ENCODE results near the gene P2RY10. TPM values are rescaled to one million over a fixed set of nuclear protein-coding genes. Genes with fewer than 3 reads are reported as not detected.

Gene P2RY10
- total RNA-seq: 10 to 100 TPM; 30.4 to 65.7 TPM

- Mint-ChIP-seq H3K9me3 (ENCODE audit: low read depth) (no peaks in the 10 kb centered on the region), H3K4me3 (peak within 1 kb of the TSS; percentile 90), H3K27ac (peak within 1 kb of the TSS; percentile 96), H3K4me1 (peaks cover 57% of the 10 kb centered on the region), H3K36me3 (ENCODE audit: low read depth) (peaks cover 27% of the 10 kb centered on the region), H3K27me3 (no peaks in the 10 kb centered on the region)
- intact Hi-C loops (cut with DNase I, micrococcal nuclease): loop anchor here (2.0 to 10.0 kb wide), 13 partner anchors 33 to 1859 kb away; partner anchors contain the start of genes ITM2A (in 2 of the 2), BRWD3 (in 1 of the 2), CYSLTR1 (in 1 of the 2) and PGK1 (in 1 of the 2)
- ChIA-PET POLR2A (no interaction called here), CTCF (interaction anchor here (0.6 to 2.2 kb wide), 4 partner anchors 26 to 137 kb away, joined by 3 to 6 read pairs (median 3); no protein-coding TSS in a partner anchor)
- ATAC-seq (peak; percentile 79), DNase-seq (peak; percentile 35)
Observed at GRCh38 chrX:78945186-78945912, at the start of gene P2RY10. Gene P2RY10, plus strand, starts transcription at chrX:78945391. Its CDS starts 15,130 bp downstream, at chrX:78960521.

GRCh38 chrX:78922754-78923153 is 22.4 kb upstream of the P2RY10 start:
- ChIA-PET POLR2A (no interaction called here), CTCF (no interaction called here)
- no peak for ATAC-seq
- Mint-ChIP-seq H3K27me3 (no peaks in the 10 kb centered on the region), H3K27ac (no peak overlapping the region), H3K36me3 (ENCODE audit: low read depth) (no peaks in the 10 kb centered on the region), H3K9me3 (ENCODE audit: low read depth) (peaks cover under 1% of the 10 kb centered on the region), H3K4me1 (peaks cover 7% of the 10 kb centered on the region), H3K4me3 (no peak overlapping the region)
- no peak for DNase-seq
- intact Hi-C loops (cut with DNase I, micrococcal nuclease): no loop called here

- intact Hi-C loops (cut with DNase I, micrococcal nuclease): no loop called here
- H3K36me3 Mint-ChIP-seq (ENCODE audit: low read depth): no peaks in the 10 kb centered on the region
- peak; percentile 53 for ATAC-seq
- peak; percentile 15 for DNase-seq
- no peaks in the 10 kb centered on the region for H3K27me3 Mint-ChIP-seq
- peak overlapping the region; percentile 76 for H3K27ac Mint-ChIP-seq
- ChIA-PET POLR2A (no interaction called here), CTCF (no interaction called here)
- peaks cover 2% of the 10 kb centered on the region for H3K9me3 Mint-ChIP-seq (ENCODE audit: low read depth)
- H3K4me3 Mint-ChIP-seq: peak overlapping the region; percentile 0
- peaks cover 7% of the 10 kb centered on the region for H3K4me1 Mint-ChIP-seq
Observed at GRCh38 chrX:78923198-78924015, 21.8 kb upstream of the P2RY10 start.

GRCh38 chrX:78931814-78932213 is 13.4 kb upstream of the P2RY10 start:
- POLR2A ChIA-PET: no interaction called here
- H3K36me3 Mint-ChIP-seq (ENCODE audit: low read depth): peaks cover 3% of the 10 kb centered on the region
- ATAC-seq (no peak), DNase-seq (no peak)
- no peak overlapping the region for H3K27ac Mint-ChIP-seq
- no peak overlapping the region for H3K4me3 Mint-ChIP-seq
- H3K9me3 Mint-ChIP-seq (ENCODE audit: low read depth): peaks cover 5% of the 10 kb centered on the region
- no peaks in the 10 kb centered on the region for H3K27me3 Mint-ChIP-seq
- H3K4me1 Mint-ChIP-seq: no peaks in the 10 kb centered on the region
- intact Hi-C loops (cut with DNase I, micrococcal nuclease): no loop called here
- CTCF ChIA-PET: interaction anchor here (0.6 kb wide), 1 partner anchor 54 kb away, joined by 3 read pairs; no protein-coding TSS in a partner anchor

GRCh38 chrX:78934866-78935265 is 10.3 kb upstream of the P2RY10 start:
- Mint-ChIP-seq H3K9me3 (ENCODE audit: low read depth) (peaks cover 3% of the 10 kb centered on the region), H3K36me3 (ENCODE audit: low read depth) (no peaks in the 10 kb centered on the region), H3K4me3 (no peak overlapping the region), H3K27me3 (no peaks in the 10 kb centered on the region), H3K27ac (no peak overlapping the region), H3K4me1 (no peaks in the 10 kb centered on the region)
- ChIA-PET CTCF (interaction anchor here (0.6 kb wide), 1 partner anchor 658 kb away, joined by 4 read pairs; no protein-coding TSS in a partner anchor), POLR2A (interaction anchor here (0.7 kb wide), 1 partner anchor 171 kb away, joined by 3 read pairs; no protein-coding TSS in a partner anchor)
- ATAC-seq (no peak), DNase-seq (no peak)
- intact Hi-C loops (cut with DNase I, micrococcal nuclease): no loop called here

GRCh38 chrX:78944351-78944750 is 840 bp upstream of the P2RY10 start:
- H3K27me3 Mint-ChIP-seq: no peaks in the 10 kb centered on the region
- H3K36me3 Mint-ChIP-seq (ENCODE audit: low read depth): peaks cover 19% of the 10 kb centered on the region
- H3K4me3 Mint-ChIP-seq: peak overlapping the region; percentile 90
- no peaks in the 10 kb centered on the region for H3K9me3 Mint-ChIP-seq (ENCODE audit: low read depth)
- ChIA-PET CTCF (interaction anchor here (2.2 kb wide), 1 partner anchor 138 kb away, joined by 6 read pairs; no protein-coding TSS in a partner anchor), POLR2A (interaction anchor here (1.1 kb wide), 1 partner anchor 156 kb away, joined by 3 read pairs; no protein-coding TSS in a partner anchor)
- DNase-seq: no peak
- peak; percentile 55 for ATAC-seq
- intact Hi-C loops (cut with DNase I, micrococcal nuclease): loop anchor here (2.0 to 10.0 kb wide), 8 partner anchors 34 to 1860 kb away; partner anchors contain the start of genes BRWD3 (in 1 of the 2), ITM2A (in 1 of the 2) and PGK1 (in 1 of the 2)
- H3K4me1 Mint-ChIP-seq: peaks cover 49% of the 10 kb centered on the region
- peak overlapping the region; percentile 96 for H3K27ac Mint-ChIP-seq

- ATAC-seq: peak; percentile 38
- no peaks in the 10 kb centered on the region for H3K9me3 Mint-ChIP-seq (ENCODE audit: low read depth)
- CTCF ChIA-PET: interaction anchor here (0.5 to 2.2 kb wide), 5 partner anchors 35 to 324 kb away, joined by 3 to 6 read pairs (median 3); no protein-coding TSS in a partner anchor
- DNase-seq: no peak
- H3K4me3 Mint-ChIP-seq: peak overlapping the region; percentile 90
- POLR2A ChIA-PET: no interaction called here
- intact Hi-C loops (cut with DNase I, micrococcal nuclease): loop anchor here (2.0 to 10.0 kb wide), 9 partner anchors 32 to 1858 kb away; partner anchors contain the start of genes BRWD3 (in 1 of the 2), CYSLTR1 (in 1 of the 2), ITM2A (in 1 of the 2) and PGK1 (in 1 of the 2)
- H3K27me3 Mint-ChIP-seq: no peaks in the 10 kb centered on the region
- peaks cover 30% of the 10 kb centered on the region for H3K36me3 Mint-ChIP-seq (ENCODE audit: low read depth)
- peak overlapping the region; percentile 96 for H3K27ac Mint-ChIP-seq
- H3K4me1 Mint-ChIP-seq: peaks cover 62% of the 10 kb centered on the region
Observed at GRCh38 chrX:78946178-78946931, 1.2 kb downstream of the P2RY10 start.

- Mint-ChIP-seq H3K9me3 (ENCODE audit: low read depth) (no peaks in the 10 kb centered on the region), H3K4me1 (peaks cover 62% of the 10 kb centered on the region), H3K4me3 (peak overlapping the region; percentile 90), H3K36me3 (ENCODE audit: low read depth) (peaks cover 55% of the 10 kb centered on the region), H3K27me3 (no peaks in the 10 kb centered on the region), H3K27ac (peak overlapping the region; percentile 85)
- ATAC-seq (no peak), DNase-seq (no peak)
- intact Hi-C loops (cut with DNase I, micrococcal nuclease): no loop called here
- ChIA-PET POLR2A (interaction anchor here (0.6 kb wide), 1 partner anchor 423 kb away, joined by 5 read pairs; no protein-coding TSS in a partner anchor), CTCF (interaction anchor here (1.0 to 1.5 kb wide), 4 partner anchors 9 to 395 kb away, joined by 3 to 5 read pairs (median 3); no protein-coding TSS in a partner anchor)
Observed at GRCh38 chrX:78950009-78950835, 5.0 kb downstream of the P2RY10 start.

- ChIA-PET CTCF (interaction anchor here (0.5 to 0.6 kb wide), 2 partner anchors 181 to 264 kb away, joined by 4 to 5 read pairs; no protein-coding TSS in a partner anchor), POLR2A (no interaction called here)
- DNase-seq (no peak), ATAC-seq (no peak)
- Mint-ChIP-seq H3K27ac (peak overlapping the region; percentile 71), H3K9me3 (ENCODE audit: low read depth) (peaks cover 2% of the 10 kb centered on the region), H3K4me1 (peaks cover 72% of the 10 kb centered on the region), H3K4me3 (no peak overlapping the region), H3K36me3 (ENCODE audit: low read depth) (peaks cover 72% of the 10 kb centered on the region), H3K27me3 (no peaks in the 10 kb centered on the region)
- intact Hi-C loops (cut with DNase I, micrococcal nuclease): no loop called here
Observed at GRCh38 chrX:78957049-78957767, 12.0 kb downstream of the P2RY10 start.

All from activated CD4-positive, alpha-beta T cell treated with anti-CD3 and anti-CD28 coated beads for 36 hours (primary cell).